Left lung (tissue), 10 donors: Measurements from ENCODE around the gene PKHD1. TPM values are rescaled to one million over a fixed set of nuclear protein-coding genes. Genes with fewer than 3 reads are reported as not detected.
"Not testable (repeated sequence)": the region's sequence is repeated elsewhere in the genome, so short reads cannot be mapped to it uniquely, and the experiment has no call there.

Source experiments
- ATAC-seq: fragments of 200-7000 bp; cut with Tn5 transposase; one replicate; pipeline ENCODE4 v1.9.1; 2020; ENCODE audit warnings: moderate library complexity
- DNase-seq, 4 donors: peaks; one replicate each; pipeline ENCODE4 v3.0.0-alpha.2; 2013 to 2020
- H3K27ac ChIP-seq, 2 donors: fragments of 200-600 bp; sonication (generic) in 1 of 2; one replicate each; pipeline versions ENCODE4 v1.5.0 to v1.8.0; 2020 to 2021
- H3K27me3 ChIP-seq, 2 donors: fragments of 200-600 bp; sonication (generic) in 1 of 2; one replicate each; pipeline versions ENCODE4 v1.5.0 to v1.8.0; 2020 to 2021
- H3K36me3 ChIP-seq, 2 donors: fragments of 200-600 bp; sonication (generic) in 1 of 2; one replicate each; pipeline versions ENCODE4 v1.5.0 to v1.8.0; 2020 to 2021
- H3K4me1 ChIP-seq, 2 donors: fragments of 200-600 bp; one replicate each; pipeline ENCODE4 v1.8.0; 2021
- H3K4me3 ChIP-seq, 2 donors: fragments of 200-600 bp; sonication (generic) in 1 of 2; one replicate each; pipeline versions ENCODE4 v1.5.0 to v1.8.0; 2020 to 2021; ENCODE audit warnings: mild to moderate bottlenecking in 1 of 2
- H3K9me3 ChIP-seq, 2 donors: fragments of 200-600 bp; sonication (generic) in 1 of 2; one replicate each; pipeline versions ENCODE4 v1.5.0 to v1.8.0; 2020 to 2021
- CTCF ChIP-seq, 2 donors: fragments of 200-600 bp; sonication (generic) in 1 of 2; IDR thresholded peaks; one replicate each; pipeline versions ENCODE4 v1.5.0 to v1.8.0; 2021; ENCODE audit warnings: antibody characterized with exemption in 2 of 2
- intact Hi-C, 2 donors: fragments of 100-400 bp; cut with DNase I; formaldehyde crosslinking; loops; one replicate each; pipeline versions ENCODE4 v1.11.2 to v1.14.2; 2022
- polyA plus RNA-seq, 6 donors: library from polyadenylated mRNA; unstranded; fragments of 120-200 nt; gene quantifications; one replicate each; pipeline ENCODE4 v1.2.1, GENCODE V29; 2013; ENCODE audit not compliant: insufficient read length in 6 of 6
- total RNA-seq, 2 donors: library from RNA; stranded (reverse); fragmentation: NEBNext Ultra II Directional; extraction: Animal tissue kit (Norgen Biotek cat#: 25700); gene quantifications; one replicate each; pipeline ENCODE4 v1.2.1, GENCODE V29; 2021
- donor health status: DM: no; HTN: yes; CAD: no.
- donor health status: DM: no; HTN: no; CAD: no.

PKHD1 gene
- total and polyA plus RNA-seq, 8 donors: 0.29 to 7.9 (median 6.2) TPM

GRCh38 chr6:51855310-51856082, 231.9 kb downstream of the PKHD1 start:
- Histone ChIP-seq H3K36me3 (no peaks in the 10 kb centered on the region), H3K27me3 (no peaks in the 10 kb centered on the region), H3K4me3 (no peak overlapping the region), H3K27ac (no peak overlapping the region), H3K4me1 (no peaks in the 10 kb centered on the region), H3K9me3 (no peaks in the 10 kb centered on the region)
- intact Hi-C loops: loop anchor here in 1 of 2 donors (10.0 kb wide), 1 partner anchor 169 kb away; no protein-coding TSS in a partner anchor
- peak in 2 of 4 donors; percentile 17 to 58 for DNase-seq
- TF ChIP-seq CTCF (IDR thresholded peaks at IDR 0.05): peak; percentile 60 to 68
- ATAC-seq: peak; percentile 72

GRCh38 chr6:51854876-51855275, 232.5 kb downstream of the PKHD1 start:
- no peaks in the 10 kb centered on the region for H3K9me3 ChIP-seq
- H3K27me3 ChIP-seq: no peaks in the 10 kb centered on the region
- no peaks in the 10 kb centered on the region for H3K4me1 ChIP-seq
- no peak overlapping the region for H3K4me3 ChIP-seq
- H3K36me3 ChIP-seq: no peaks in the 10 kb centered on the region
- intact Hi-C loops: loop anchor here in 1 of 2 donors (10.0 kb wide), 1 partner anchor 170 kb away; no protein-coding TSS in a partner anchor
- no peak for ATAC-seq
- DNase-seq: peak in 1 of 4 donors; percentile 41
- no peak overlapping the region for H3K27ac ChIP-seq
- no peak for TF ChIP-seq CTCF (IDR thresholded peaks at IDR 0.05)

- Histone ChIP-seq H3K4me3 (no peak overlapping the region), H3K27me3 (no peaks in the 10 kb centered on the region), H3K36me3 (no peaks in the 10 kb centered on the region), H3K9me3 (no peaks in the 10 kb centered on the region), H3K4me1 (no peaks in the 10 kb centered on the region), H3K27ac (no peak overlapping the region)
- ATAC-seq (no peak), DNase-seq (peak in 1 of 4 donors; percentile 21)
- no peak for TF ChIP-seq CTCF (IDR thresholded peaks at IDR 0.05)
- intact Hi-C loops: loop anchor here in 1 of 2 donors (10.0 kb wide), 1 partner anchor 170 kb away; no protein-coding TSS in a partner anchor
Measured at GRCh38 chr6:51854347-51854746, 233.1 kb downstream of the PKHD1 start.

- not testable (repeated sequence) for H3K27me3 ChIP-seq, H3K36me3 ChIP-seq, H3K4me3 ChIP-seq, H3K4me1 ChIP-seq, DNase-seq, ATAC-seq, H3K27ac ChIP-seq, H3K9me3 ChIP-seq
- intact Hi-C loops: loop anchor here in 1 of 2 donors (10.0 kb wide), 1 partner anchor 172 kb away; no protein-coding TSS in a partner anchor
Measured at GRCh38 chr6:51853109-51853508, 234.3 kb downstream of the PKHD1 start.

- no peaks in the 10 kb centered on the region for H3K36me3 ChIP-seq
- H3K4me3 ChIP-seq: no peak overlapping the region
- no peak overlapping the region for H3K27ac ChIP-seq
- no peaks in the 10 kb centered on the region for H3K9me3 ChIP-seq
- H3K27me3 ChIP-seq: no peaks in the 10 kb centered on the region
- ATAC-seq (no peak), DNase-seq (no peak)
- no peak for TF ChIP-seq CTCF (IDR thresholded peaks at IDR 0.05)
- intact Hi-C loops: no loop called here
- H3K4me1 ChIP-seq: no peaks in the 10 kb centered on the region
Measured at GRCh38 chr6:51846531-51846930, 240.9 kb downstream of the PKHD1 start.
